NCI-H748 (cell line): ENCODE results near the gene ATXN10.
"Not testable (repeated sequence)": the region's sequence is repeated elsewhere in the genome, so short reads cannot be mapped to it uniquely, and the experiment has no call there.

Experiments used
- DNase-seq: peaks from one replicate; lab custom pipeline; 2025; ENCODE audit not compliant: unreplicated experiment; lab: John Stamatoyannopoulos, UW

Gene ATXN10

GRCh38 chr22:45642986-45643385 lies 28.6 kb upstream of the ATXN10 start:
- DNase-seq = no peak

GRCh38 chr22:45644714-45645113 lies 26.9 kb upstream of the ATXN10 start:
- DNase-seq = no peak

- DNase-seq = no peak
Observed at GRCh38 chr22:45645150-45645525, 26.5 kb upstream of the ATXN10 start.

- DNase-seq = peak; percentile 65
Observed at GRCh38 chr22:45645526-45646414, 25.9 kb upstream of the ATXN10 start.

- no peak for DNase-seq
Observed at GRCh38 chr22:45647532-45648225, 24.0 kb upstream of the ATXN10 start.

- no peak for DNase-seq
Observed at GRCh38 chr22:45648301-45649117, 23.1 kb upstream of the ATXN10 start.

- DNase-seq = no peak
Observed at GRCh38 chr22:45649809-45650208, 21.8 kb upstream of the ATXN10 start.

- no peak for DNase-seq
Observed at GRCh38 chr22:45650721-45651120, 20.9 kb upstream of the ATXN10 start.

- no peak for DNase-seq
Observed at GRCh38 chr22:45651931-45652528, 19.6 kb upstream of the ATXN10 start.

- no peak for DNase-seq
Observed at GRCh38 chr22:45656577-45656976, 15.1 kb upstream of the ATXN10 start.

GRCh38 chr22:45657701-45658100 lies 13.9 kb upstream of the ATXN10 start:
- DNase-seq = no peak

GRCh38 chr22:45664136-45664646 lies 7.4 kb upstream of the ATXN10 start:
- no peak for DNase-seq

GRCh38 chr22:45667486-45667885 lies 4.1 kb upstream of the ATXN10 start:
- DNase-seq = no peak

GRCh38 chr22:45670363-45670762 lies 1.3 kb upstream of the ATXN10 start:
- not testable (repeated sequence) for DNase-seq

- peak; percentile 26 for DNase-seq
Observed at GRCh38 chr22:45670981-45671782, 452 bp upstream of the ATXN10 start.

GRCh38 chr22:45672564-45673481 lies 1.2 kb downstream of the ATXN10 start:
- no peak for DNase-seq

GRCh38 chr22:45673482-45674175 lies 2.0 kb downstream of the ATXN10 start:
- DNase-seq = no peak

GRCh38 chr22:45676024-45676423 lies 4.4 kb downstream of the ATXN10 start:
- DNase-seq = no peak
